HFF-Myc (cell line): ENCODE data around the gene SH2D3A.

Experiments used
- DNase-seq: peaks from one replicate; pipeline ENCODE4 v3.0.0-alpha.2; 2011; ENCODE audit warnings: low read depth; ENCODE audit errors: extremely low read depth
- H3K4me3 ChIP-seq: replicated peaks from 2 replicates; pipeline ENCODE4 v1.5.1; 2011; ENCODE audit warnings: low read depth, mild to moderate bottlenecking, control low read depth, low read length
- CTCF ChIP-seq: IDR thresholded peaks from 2 replicates; pipeline ENCODE4 v1.5.1; 2012; ENCODE audit warnings: mild to moderate bottlenecking, low read depth, low read length, control low read depth; ENCODE audit errors: missing control alignments

Gene SH2D3A

DNA sequence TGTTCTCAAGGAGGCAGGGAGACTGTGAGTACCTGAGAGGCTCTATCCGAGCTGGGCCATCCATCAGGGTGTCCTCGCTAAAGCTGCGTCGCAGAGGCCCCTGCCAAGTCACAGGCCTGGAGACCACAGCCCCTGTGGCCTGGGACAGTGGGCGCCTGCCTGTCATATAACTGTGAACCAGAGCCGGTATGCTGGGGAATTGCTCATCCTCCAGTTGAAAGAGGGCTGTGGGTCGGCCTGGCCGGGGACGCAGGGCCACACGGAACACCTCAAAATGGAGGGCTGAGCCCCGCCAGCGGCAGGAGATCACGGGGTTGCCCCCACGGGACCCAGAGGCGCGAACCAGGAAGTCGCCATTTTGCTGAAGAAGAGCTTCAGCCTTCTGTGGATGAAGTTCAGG is 6.6 kb downstream of the SH2D3A start:
- H3K4me3 ChIP-seq: no peak overlapping the region
- no peak for DNase-seq
- no peak for TF ChIP-seq CTCF

- no peak overlapping the region for H3K4me3 ChIP-seq
- no peak for DNase-seq
- no peak for TF ChIP-seq CTCF
Observed at GRCh38 chr19:6754653-6755463, 12.4 kb downstream of the SH2D3A start.

- H3K4me3 ChIP-seq: no peak overlapping the region
- no peak for DNase-seq
- no peak for TF ChIP-seq CTCF
Observed at GRCh38 chr19:6754136-6754535, 13.1 kb downstream of the SH2D3A start.

DNA sequence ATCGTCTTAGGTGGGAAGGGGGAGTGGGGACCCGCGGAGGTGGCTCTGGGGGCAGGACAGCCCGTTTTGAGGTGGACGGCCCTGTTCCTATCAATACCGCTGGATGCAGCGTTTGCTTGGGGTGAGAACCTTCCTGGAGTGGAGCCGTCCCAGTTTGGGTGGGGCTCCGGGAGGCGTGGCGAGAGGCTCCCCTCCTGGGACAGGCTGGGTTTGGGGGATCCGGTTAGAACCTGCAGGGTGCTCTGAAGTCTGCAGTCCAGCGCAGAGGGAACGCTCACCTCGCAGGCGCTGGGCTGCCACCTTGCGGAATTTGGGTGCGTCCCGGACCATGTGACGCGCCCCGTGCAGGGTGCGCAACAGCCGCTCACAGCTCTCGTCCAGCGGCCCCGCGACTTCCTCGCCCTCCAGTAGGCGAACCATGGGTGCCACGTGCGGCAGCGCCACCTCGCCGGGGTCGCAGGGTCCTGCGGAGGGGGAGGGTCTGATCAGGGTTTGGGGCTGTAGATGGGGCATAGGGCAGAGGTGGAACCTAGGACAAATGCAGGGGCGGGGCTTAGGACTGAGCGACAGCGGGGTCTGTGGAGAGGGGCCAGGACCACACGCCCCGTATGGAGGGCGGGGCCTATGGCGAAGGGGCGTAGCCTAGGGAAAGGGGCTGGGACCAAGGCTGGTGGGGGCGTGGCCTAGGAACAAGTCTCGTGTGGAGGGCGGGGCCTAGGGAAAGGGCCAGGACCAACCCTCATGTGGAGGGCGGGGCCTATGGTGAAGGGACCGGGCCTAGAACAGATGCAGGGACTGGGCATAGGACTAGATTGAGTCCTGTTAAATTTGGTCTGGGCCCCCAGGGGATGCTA is 13.8 kb downstream of the SH2D3A start:
- DNase-seq: no peak
- H3K4me3 ChIP-seq: peak overlapping the region; percentile 33
- TF ChIP-seq CTCF: peak; percentile 28

GRCh38 chr19:6752256-6753177 is 14.7 kb downstream of the SH2D3A start:
- DNase-seq: no peak
- TF ChIP-seq CTCF: no peak
- H3K4me3 ChIP-seq: peak overlapping the region; percentile 33

DNA sequence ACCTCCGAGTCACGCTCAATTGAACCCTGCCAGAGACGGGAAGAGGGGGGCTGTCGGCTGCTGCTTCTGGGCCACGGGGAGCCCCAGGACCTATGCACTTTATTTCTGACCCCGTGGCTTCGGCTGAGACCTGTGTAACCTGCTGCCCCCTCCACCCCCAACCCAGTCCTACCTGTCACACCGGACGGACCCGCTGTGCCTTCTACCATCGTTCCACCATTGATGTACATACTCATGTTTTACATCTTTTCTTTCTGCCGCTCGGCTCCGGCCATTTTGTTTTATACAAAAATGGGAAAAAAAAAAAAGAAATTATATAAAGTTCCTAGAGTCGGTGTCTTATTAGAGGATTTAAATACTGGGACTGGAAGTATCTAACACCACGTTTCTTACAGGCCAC is 16.0 kb downstream of the SH2D3A start:
- DNase-seq: no peak
- no peak for TF ChIP-seq CTCF
- H3K4me3 ChIP-seq: no peak overlapping the region
